ENCODE measurements around the gene ARL5C. TPM values are rescaled to one million over a fixed set of nuclear protein-coding genes. Genes with fewer than 3 reads are reported as not detected.
A peak's percentile ranks its signal among the peaks of the same experiment; 100 is the strongest.

ARL5C gene
- total and polyA plus RNA-seq, 2 donors (not counting 1 experiment from before 2014, with no cell fraction given) = not detected

DNA sequence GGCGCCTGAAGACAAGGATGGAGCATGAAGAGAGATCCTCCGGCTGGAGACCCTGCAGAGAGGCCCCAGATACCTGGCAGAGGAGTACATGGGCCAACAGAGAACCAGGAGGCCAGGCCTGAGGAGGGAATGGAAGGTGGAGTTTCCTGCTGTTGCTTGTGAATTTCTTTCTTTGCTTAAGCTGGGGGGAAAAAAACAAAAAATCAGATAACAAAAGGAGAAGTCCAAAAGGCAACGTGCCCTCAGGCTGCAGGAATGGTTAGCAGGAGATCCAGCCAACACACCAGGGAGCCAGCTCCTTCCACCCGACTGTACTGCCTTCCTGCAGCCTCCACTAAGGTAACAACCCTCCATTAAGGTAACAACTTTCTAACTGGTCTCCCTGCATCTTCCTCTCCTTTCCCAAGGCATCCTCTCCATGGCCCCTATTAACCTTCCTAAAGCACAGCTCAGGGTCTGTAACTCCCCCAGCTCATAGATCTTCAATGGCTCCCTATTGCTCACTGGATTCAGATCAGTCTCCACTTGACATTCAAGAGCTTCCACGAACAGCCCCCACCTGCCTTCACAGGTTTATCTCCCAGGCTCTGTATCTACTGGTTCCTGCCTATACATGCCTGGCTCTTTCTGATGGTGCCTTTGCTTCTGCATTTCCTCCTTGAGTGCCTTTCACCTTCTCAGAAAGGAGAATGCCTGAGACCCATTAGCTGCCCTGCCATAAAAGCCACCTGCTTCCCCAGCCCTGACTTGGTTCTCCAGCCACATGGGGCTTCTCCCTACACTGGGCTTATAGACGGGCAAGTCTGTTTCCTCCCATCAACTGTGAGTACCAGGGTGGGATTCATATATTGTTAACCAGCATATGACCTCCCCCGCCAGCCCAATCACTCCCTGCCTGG is 725 bp upstream of the ARL5C start:
- H3K36me3 ChIP-seq (replicated peaks in 1 of 2; ENCODE audit: control extremely low read depth in 1 of 2, control insufficient read depth in 1 of 2, extremely low read depth in 1 of 2, insufficient read depth in 2 of 2, low read length in 1 of 2) = no peaks in the 10 kb centered on the region
- H3K4me2 ChIP-seq (replicated peaks; ENCODE audit: low read depth, low read length, poor library complexity, severe bottlenecking) = peak overlapping the region; percentile 20
- Mint-ChIP-seq H3K27me3 (peaks cover 22% of the 10 kb centered on the region), H3K4me1 (peaks cover 28% of the 10 kb centered on the region), H3K4me3 (peak overlapping the region; percentile 34), H3K27ac (no peak overlapping the region), H3K9me3 (ENCODE audit: insufficient read depth) (no peaks in the 10 kb centered on the region)
- H3K9me3 ChIP-seq (ENCODE audit: control extremely low read depth in 1 of 3, control insufficient read depth in 2 of 3, insufficient read depth in 1 of 3, low read length in 2 of 3) = peaks cover 0 to 12% (median 0%) of the 10 kb centered on the region in 3 donors
- POLR2A ChIA-PET = interaction anchor here (0.7 to 1.2 kb wide), 2 partner anchors 10 to 13 kb away, joined by 3 read pairs; no protein-coding TSS in a partner anchor
- intact Hi-C loops (cut with micrococcal nuclease) = no loop called here
- ATAC-seq (ENCODE audit: low read depth) (no peak), DNase-seq (no peak)
- no peak overlapping the region for H3K9ac ChIP-seq (ENCODE audit: low read length)
- H4K20me1 ChIP-seq (ENCODE audit: control insufficient read depth, insufficient read depth, low read length, poor library complexity, severe bottlenecking) = no peaks in the 10 kb centered on the region
- TF ChIP-seq, protein P1, sequence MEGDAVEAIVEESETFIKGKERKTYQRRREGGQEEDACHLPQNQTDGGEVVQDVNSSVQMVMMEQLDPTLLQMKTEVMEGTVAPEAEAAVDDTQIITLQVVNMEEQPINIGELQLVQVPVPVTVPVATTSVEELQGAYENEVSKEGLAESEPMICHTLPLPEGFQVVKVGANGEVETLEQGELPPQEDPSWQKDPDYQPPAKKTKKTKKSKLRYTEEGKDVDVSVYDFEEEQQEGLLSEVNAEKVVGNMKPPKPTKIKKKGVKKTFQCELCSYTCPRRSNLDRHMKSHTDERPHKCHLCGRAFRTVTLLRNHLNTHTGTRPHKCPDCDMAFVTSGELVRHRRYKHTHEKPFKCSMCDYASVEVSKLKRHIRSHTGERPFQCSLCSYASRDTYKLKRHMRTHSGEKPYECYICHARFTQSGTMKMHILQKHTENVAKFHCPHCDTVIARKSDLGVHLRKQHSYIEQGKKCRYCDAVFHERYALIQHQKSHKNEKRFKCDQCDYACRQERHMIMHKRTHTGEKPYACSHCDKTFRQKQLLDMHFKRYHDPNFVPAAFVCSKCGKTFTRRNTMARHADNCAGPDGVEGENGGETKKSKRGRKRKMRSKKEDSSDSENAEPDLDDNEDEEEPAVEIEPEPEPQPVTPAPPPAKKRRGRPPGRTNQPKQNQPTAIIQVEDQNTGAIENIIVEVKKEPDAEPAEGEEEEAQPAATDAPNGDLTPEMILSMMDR (IDR thresholded peaks at IDR 0.05) = no peak
- no peak for TF ChIP-seq EZH2 (IDR thresholded peaks at IDR 0.05; ENCODE audit: borderline replicate concordance, insufficient read depth, low read depth, low read length, poor library complexity, severe bottlenecking)
- peaks cover 27 to 29% of the 10 kb centered on the region in 2 donors for H3K4me1 ChIP-seq (ENCODE audit: control insufficient read depth in 2 of 2, insufficient read depth in 2 of 2, low read length in 2 of 2)
- no peaks in the 10 kb centered on the region for H3K79me2 ChIP-seq (ENCODE audit: control insufficient read depth, insufficient read depth, low read length)
- H3K27me3 ChIP-seq (replicated peaks in 1 of 4; ENCODE audit: control extremely low read depth in 1 of 4, control insufficient read depth in 3 of 4, insufficient read depth in 4 of 4, low read length in 3 of 4) = peaks cover 0 to 42% (median 12%) of the 10 kb centered on the region in 4 experiments
- H3K27ac ChIP-seq (ENCODE audit: low read length in 2 of 2) = no peak overlapping the region
- WGBS (ENCODE audit: insufficient coverage) = 44% methylated on average over 5 of the region's 7 CpGs
- CTCF ChIA-PET = interaction anchor here (0.9 to 6.9 kb wide), 6 partner anchors 8 to 185 kb away, joined by 3 to 77 read pairs (median 54); no protein-coding TSS in a partner anchor
- H3K4me3 ChIP-seq (ENCODE audit: control extremely low read depth in 1 of 5, extremely low read depth in 1 of 5, insufficient read depth in 1 of 5, low read depth in 2 of 5, low read length in 4 of 5) = no peak overlapping the region
- H2AFZ ChIP-seq (ENCODE audit: insufficient read depth, low read depth, low read length, poor library complexity, severe bottlenecking) = no peak overlapping the region

All from B cell (primary cell).